GM18517 (cell line): Measurements from ENCODE around the gene CACNB2.

Experiments
- ATAC-seq: cut with Tn5 transposase; IDR thresholded peaks from one replicate; pipeline ENCODE4 v1.9.1; 2021; ENCODE audit warnings: mild to moderate bottlenecking, moderate library complexity; ENCODE audit not compliant: unreplicated experiment

CACNB2 gene

DNA sequence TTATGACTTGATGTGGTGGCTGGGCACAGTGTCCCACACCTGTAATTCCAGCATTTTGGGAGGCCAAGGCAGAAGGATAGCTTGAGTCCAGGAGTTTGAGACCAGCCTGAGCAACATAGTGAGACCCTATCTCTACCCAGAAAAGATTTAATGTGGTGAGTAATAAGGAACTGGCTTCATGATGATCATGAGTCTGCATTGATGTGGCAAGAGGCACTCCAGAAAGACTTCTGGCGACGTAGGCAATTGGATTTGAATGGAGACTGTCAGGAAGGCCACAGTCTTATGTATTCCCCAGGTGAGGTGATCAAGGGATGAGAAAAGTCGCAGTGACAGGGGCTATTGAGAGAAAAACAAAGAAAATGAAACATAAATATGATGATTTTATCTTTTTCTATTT lies 138.0 kb downstream of the CACNB2 start:
- ATAC-seq = no peak

DNA sequence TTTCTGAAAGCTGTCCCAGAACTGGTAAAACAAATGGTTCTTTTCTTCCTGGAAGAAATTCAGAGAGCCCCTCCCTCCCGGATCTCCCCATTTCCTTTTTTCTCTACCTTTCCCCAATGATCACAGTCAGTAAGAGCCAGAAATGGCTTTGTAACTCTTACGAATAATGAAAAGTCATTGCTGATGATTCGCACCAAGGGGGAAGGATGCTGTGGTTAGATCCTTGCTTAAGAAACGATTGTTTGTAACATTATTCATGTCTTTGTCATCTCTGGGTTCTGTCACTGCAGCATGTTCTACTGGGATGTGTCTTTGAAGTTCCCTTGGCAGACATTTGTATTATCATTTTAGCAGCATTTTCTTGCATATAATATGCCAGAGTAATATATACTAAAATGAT lies 138.9 kb downstream of the CACNB2 start:
- no peak for ATAC-seq

DNA sequence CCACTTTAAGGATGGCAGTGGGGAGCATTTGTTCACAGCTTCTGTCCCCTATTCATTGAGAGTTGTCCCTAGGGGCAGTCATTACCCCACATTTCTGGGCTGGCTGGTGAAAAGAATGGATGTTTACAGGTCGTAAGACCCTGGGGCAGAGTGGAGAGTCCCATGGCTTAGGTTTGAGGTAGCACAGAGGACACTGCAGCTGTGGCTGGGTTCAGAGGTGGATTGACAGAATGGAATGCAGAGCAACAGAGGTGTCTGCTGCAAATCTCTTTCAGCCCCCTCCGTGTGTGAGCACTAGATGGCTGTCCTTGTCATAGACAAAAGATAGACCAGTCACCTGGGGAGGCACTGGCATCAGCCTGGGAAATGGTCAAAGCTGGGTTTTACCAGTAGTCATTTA lies 141.9 kb downstream of the CACNB2 start:
- ATAC-seq = no peak

DNA sequence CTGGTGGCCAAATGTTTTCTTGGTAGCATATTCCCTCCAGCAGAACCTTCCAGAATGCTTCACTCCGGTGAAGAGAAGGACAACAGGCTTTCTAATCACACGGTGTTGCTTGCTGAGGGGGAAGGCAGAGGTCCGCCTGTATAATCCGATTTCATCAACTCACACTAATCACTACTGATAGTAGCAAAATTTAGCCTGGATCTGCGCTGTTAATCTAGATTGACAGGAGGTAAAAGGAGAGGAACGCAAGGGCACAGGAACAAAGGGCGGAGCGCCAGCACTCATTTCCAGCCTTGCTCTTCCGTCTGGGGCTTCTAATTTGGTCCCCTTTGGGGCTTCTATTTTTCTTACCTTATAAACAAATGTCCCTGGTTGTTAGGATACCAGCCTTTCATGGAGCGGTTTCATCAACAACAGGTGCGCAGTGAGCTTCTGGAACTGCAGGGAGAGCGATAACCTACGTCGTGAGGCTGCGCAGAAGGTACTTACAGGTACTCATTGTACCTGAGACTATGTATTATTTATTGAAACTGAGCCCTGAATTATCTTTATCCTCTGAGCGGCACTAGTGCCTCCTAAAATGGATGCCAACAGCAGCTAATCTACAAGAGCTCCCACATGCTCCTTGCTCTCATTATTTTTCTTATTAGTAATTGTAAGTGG lies 150.6 kb downstream of the CACNB2 start:
- ATAC-seq = no peak

DNA sequence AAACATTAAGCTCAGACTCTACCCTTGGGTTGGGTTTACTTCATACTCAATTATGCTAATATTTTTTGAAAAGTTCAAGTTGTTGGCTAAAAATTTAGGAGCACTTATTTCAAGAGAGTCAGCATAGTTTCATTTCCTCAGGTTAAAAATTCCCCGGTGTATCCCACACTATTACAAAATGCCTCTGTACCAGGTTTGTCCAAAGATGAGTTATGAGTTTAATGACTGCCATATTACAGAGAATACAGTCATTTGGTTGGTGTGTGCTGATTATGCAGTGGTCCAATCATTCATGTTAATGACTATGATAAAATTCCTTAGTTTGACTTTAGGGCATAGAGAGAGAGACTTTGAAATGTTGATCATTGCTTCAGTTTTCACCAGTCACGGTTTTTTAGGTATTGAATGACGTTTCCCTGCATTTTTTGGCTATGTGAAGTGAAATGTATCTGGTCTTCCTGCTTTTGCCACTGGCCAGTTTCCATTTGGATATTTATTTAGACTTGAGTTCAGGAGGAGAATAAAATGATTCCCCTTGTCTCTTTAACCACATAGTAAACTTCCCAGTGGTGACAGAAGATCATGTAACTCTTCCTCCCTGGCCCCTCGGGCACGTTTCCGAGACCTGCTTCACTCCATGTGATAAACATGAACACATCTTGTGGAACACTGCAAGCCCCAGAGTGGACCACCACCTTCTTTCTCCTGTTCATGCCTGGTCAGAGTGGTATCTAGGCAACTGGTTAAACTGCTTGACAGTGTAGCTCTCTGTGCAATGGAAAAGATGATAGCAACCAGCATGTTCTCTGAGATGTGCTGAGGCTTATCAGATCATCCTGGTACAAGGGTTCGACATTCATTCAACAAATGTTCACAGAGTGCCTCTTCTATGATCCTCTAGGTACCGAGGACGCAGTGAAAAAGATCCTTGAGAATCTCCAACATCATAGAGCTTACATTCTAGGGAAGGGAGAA lies 153.6 kb downstream of the CACNB2 start:
- no peak for ATAC-seq

DNA sequence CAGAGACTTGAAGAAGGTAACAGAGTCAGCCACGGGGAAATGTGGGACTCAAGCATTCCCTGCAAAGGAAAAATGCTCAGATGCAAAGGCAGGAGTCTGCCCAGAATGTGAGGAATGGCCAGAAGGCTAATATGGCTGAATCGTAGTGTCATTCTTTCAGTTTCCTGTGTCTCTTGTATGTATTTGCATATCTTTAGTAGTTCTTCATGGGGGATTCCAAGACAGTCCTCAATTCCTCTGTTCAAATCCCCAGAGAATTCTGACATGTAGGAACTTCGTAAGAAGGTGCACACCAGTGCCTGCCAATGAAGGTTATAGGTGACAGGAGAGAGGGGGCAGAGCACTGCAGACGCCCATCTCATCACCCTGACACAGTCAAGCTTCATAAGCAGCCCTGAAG lies 154.4 kb downstream of the CACNB2 start:
- ATAC-seq = no peak

DNA sequence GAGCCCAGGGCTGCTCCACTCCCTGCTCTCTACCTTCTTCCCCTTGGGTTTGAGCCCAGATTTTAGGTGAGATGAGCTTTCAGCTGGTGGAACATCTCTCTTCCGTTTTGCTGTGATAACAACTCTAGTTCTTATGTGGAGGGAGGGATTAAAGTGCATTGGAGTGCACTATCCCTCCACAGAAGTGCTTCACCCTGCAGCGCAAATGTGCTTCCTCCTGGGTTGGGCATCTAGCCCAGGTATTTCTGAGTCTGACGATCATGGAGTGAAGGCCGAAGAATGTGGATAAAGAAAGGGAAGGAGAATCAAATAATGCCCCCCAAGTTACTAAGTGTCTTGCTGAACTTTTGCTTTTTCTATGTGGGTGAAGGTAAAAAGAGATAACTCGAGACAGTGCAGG lies 157.4 kb downstream of the CACNB2 start:
- no peak for ATAC-seq

DNA sequence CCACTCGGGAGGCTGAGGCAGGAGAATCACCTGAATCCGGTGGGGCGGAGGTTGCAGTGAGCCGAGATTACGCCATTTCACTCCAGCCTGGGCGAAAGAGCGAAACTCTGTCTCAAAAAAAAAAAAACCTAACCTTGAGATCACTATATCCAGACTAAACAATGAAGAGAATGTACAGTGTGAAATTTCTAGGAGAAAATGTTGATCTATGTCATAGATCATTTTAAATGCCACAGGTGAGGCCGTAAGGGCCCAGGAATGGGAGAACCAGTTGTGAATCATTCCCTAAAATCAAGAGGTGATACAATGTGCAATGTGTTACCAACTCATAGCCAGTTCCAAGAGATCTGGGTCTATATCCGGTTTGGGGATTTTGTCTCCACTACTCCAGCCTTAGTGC lies 158.0 kb downstream of the CACNB2 start:
- ATAC-seq = no peak

DNA sequence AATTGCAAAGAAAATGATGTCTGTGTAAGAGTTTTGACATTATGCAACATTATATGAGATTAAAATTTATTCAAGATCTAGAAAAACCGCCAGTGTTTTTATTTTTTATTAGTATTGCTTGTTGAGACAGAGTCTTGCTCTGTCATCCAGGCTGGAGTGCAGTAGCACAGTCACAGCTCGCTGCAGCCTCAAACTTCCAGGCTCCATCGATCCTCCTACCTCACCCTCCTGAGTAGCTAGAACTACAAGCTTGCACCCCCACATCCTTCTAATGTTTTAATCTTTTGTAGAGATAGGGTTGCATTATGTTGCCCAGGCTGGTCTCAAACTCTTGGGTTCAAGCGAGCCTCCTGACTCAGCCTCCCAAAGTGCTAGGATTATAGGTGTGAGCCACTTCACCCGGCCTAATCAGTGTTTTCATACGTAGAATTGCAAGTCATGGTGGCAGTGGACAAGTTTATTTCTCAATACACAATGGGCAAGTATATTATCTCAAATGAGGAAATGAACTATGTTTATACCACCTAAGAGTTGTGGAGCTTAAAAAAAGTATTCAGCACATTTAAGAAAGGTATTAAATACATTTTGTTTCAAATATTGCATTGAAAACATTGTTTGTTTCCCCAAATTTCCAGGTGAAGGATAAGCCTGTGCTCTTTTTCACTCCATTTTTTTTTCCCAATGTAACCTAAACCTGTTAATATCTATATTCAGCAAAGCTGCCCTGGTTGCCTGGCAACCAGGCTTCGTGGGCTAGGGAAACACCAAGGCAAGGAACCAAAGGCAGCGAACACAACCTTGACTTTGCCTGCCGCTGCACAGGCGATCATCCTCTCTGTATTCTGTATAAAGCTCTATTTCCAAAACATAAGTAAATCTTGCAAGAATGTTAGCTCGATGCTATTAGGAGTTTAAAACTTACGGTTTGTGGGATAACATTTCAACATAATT lies 163.9 kb downstream of the CACNB2 start:
- no peak for ATAC-seq

DNA sequence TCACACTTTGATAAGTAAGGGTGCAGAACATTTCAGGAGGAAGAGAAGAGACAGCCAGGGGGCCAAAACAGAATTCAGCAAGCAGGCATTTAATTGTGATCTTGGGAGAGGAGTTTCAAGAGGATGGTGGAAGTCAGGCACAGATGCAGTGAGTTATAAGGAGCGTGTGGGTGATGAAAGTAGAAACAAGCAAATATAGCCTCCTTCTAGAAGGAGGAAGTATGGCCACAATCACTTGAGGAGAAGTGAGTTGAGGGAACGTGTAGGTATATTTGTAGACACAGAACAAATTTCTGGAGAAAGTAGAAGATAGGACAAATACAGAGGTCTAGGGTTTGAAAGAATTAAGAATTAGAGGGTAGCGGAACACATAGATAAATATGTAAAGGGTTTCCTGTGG lies 165.8 kb downstream of the CACNB2 start:
- ATAC-seq = no peak

DNA sequence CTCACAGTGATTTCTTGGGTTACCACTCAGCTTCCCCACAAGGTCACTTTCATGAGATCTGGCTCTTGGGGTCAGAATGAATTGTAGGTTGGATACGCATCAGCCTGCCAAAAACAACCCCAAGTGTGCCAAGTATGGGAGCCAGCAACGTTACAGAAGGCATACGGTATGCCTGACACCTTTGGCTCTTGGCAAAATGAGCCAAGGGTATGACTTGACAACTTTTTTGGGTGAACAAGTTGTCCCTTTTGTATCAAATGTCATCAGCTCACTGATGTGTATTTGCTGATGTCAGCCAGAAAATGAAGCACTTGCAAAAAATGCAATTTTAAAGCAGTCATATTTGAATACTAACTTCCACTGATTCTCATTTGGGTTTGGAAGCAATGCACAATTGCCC lies 168.4 kb downstream of the CACNB2 start:
- no peak for ATAC-seq

DNA sequence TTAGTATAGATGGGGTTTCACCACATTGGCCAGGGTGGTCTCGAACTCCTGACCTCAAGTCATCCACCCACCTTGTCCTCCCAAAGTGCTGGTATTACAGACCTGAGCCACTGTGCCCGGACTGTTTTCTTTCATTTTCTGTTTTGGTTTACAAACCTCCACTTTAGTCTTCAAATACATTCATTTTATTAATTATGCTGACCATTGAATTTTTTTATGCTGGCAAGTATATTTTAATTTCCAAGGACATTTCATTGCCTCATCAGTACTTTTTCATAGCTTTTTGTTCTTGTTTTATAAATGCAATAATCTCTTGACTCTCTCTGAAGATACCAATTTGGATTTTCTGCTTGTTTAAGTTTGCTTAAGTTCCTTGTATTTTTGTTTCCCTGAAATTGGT lies 170.5 kb downstream of the CACNB2 start:
- no peak for ATAC-seq

DNA sequence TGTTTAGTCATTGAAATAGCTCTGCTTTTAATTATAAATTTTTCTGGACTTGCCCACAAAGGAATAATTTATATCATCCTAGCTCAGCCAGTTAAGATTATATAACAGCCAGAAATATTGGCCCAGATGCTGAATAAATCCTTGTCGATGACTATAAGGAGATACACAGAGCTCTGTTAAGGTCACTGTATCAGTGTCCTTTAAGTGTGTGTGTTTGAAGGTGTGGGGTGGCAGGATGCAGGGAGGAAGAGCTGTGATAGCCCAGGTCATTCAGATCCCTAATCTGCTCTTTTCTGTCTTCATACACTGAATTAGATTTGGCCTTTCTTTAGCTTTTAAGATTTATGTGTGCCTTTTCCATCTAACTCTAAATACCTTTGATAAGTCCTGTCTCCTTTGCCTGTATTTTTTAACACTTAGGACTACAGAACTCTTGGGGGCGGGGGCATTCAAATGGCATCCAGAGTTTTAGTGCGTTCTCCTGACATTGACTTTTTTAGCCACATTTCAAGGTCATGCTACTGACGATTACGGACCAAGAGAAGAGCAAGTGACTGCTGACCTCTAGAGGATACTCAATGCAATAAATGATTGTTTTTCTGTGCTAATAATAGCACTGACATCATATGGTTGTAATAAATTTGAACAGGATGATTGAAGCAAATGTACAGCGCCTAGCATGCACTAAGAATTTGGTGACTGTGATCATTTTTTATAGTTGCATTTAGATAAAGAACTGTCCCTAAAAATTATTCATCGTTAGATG lies 172.3 kb downstream of the CACNB2 start:
- peak; percentile 95 for ATAC-seq

DNA sequence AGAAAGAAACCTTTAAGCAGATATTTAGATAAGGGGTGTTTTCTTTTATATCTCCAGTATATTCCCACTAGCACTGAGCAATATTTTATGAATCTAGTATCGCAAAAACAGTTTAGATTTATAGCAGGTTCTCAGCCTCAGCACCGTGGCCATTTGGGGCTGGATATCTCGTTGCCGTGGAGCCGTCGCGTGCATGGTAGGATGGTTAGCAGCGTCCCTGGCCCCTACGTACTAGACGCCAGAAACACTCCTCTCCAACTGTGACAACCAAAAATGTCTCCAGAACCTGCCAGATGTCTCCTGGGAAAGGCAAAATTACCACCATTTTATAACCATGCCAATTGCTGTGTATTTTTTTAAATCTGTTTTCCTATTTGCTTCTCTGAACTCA lies 172.9 kb downstream of the CACNB2 start:
- no peak for ATAC-seq

DNA sequence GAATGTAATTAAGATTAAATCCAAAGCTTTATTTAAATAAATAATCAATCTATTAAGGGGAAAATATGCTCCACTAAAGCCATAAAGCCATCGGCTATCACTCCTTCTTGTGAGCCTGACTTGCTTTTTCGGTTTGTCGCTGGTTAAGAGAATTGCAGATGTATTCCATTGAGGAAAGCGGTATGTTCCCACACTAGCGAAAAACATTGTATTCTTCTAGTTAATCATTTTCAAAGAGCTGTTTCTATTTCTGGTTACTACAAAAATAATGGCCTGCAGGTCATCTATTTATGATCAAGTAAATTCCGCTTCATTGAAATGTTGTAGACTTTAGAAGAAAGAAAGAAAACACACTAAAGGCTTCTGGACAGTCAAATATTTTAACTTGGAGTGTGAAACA lies 173.4 kb downstream of the CACNB2 start:
- no peak for ATAC-seq

DNA sequence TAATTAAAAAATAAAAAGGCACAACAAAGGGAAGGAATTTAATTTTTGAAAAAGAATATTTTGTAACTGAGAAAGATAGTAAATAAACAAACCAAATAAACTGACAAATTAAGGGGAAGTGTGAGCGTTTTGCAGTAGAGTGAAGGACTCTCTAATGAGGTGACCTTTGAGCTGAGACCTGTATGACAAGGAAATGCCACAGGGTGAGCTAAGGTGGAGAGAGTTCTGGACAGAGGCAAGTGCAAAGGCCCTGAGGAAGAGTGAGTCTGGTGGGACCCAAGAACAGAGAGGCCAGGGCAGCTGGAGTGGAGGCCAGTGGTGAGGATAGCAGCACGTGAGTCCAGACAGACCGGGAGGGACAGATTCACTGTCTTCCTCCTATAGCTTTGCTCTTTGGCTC lies 179.4 kb downstream of the CACNB2 start:
- no peak for ATAC-seq

DNA sequence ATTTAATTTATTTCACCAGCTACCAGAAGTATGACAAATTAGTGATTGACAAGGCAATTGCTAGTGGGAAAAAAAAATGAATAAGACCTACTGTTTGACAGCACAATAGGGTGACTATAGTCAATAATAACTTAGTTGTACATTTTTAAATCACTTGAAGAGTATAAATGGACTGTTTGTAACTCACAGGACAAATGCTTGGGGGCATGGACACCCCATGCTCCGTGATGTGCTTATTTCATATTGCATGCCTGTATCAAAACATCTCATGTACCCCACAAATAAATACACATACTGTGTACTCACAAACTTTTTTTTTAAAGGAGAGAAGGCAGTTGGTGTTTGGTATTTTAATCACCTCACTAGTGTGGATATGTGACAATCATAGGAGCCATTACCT lies 181.1 kb downstream of the CACNB2 start:
- no peak for ATAC-seq

DNA sequence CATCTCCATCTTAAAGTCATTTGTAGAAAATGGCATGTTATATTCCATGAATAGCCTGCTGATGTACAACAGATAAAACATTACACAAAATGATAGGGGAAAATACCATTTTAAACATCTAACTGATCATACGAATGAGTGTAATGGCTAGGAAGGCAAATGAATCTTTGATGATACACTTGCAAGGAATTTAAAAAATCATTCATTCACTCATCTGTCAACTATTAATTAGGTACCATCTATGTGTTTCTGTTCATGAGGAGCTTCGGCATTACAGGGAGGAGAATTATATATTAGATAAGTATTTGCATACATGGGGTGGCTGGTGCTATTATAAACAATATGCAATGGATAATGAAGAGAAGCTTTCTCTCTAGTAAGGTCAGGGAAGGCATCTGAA lies 183.7 kb downstream of the CACNB2 start:
- ATAC-seq = no peak

DNA sequence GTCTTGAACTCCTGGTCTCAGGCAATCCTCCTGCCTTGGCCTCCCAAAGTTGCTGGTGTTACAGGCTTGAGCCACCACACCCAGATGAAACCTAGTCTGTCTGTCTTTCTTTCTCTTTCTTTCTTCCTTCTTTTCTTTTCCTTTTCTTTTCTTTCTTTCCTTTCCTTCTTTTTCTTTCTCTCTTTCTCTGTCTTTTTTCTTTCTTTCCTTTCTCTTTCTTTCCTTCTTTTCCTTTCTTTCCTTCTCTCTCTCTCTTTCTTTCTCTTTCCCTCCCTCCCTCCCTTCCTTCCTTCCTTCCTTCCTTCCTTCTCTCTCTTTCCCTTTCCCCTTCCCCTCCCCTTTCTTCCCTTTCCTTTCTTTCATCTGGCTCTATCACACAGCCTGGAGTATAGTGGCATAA lies 185.2 kb downstream of the CACNB2 start:
- no peak for ATAC-seq

DNA sequence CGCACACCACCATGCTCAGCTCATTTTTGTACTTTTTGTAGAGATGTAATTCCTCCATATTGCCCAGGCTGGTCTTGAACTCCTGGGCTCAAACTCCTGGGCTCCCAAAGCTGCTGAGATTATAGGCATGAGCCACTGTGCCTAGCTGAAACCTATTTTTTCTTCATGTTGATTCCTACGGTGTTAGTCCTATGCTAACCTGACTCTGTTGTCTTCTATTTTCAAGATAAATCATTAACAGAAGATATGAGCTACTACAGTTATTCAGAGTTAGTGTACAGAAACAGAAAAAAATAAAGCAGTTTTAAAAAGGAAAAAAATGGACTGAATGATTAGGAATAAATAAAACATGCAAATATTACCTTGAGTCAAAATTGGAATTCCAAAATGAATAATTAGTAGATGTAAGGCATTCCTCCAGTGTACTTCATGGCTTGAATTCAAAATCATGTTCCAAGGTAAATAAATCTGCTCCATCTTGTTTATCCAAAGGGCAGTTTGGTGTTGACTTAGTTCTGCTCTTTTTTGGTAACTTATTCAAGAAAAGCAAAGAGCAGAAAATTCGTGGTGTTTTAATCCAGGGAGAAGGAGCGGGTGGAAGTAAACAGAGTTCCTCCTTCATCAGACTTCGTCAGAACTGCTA lies 185.8 kb downstream of the CACNB2 start:
- ATAC-seq = no peak
